Left ventricle myocardium superior (tissue), 1 donor: ENCODE measurements around the gene CSNK1D. TPM values are rescaled to one million over a fixed set of nuclear protein-coding genes. Genes with fewer than 3 reads are reported as not detected.

Experiments
- ATAC-seq: fragments of 200-7000 bp; cut with Tn5 transposase; one replicate; pipeline ENCODE4 v1.9.1; 2020; ENCODE audit warnings: mild to moderate bottlenecking, moderate library complexity
- DNase-seq: peaks from one replicate; pipeline ENCODE4 v3.0.0-alpha.2; 2020
- intact Hi-C: fragments of 100-400 bp; cut with micrococcal nuclease; formaldehyde crosslinking; loops from one replicate; pipeline ENCODE4 v1.11.0; 2022
- long read RNA-seq: library from polyadenylated mRNA; unstranded; transcript quantifications from one replicate; pipeline ENCODE4 v2.0.0, GENCODE V29; 2021
- total RNA-seq: library from RNA; stranded (reverse); fragmentation: NEBNext Ultra II Directional; extraction: Animal tissue kit (Norgen Biotek cat#: 25700); gene quantifications from one replicate; pipeline ENCODE4 v1.2.1, GENCODE V29; 2021
- donor health status: DM: no; HTN: yes; CAD: no; lungs with severe emphysema.

The CSNK1D gene
- total RNA-seq, result 64.4 TPM
- long read RNA-seq, transcript CSNK1D-202 (9 exons, 3,712 nt), result minor isoform, 7 of 48 reads
- long read RNA-seq, transcript CSNK1D-203 (10 exons, 2,047 nt), result major isoform, 10 of 48 reads
- long read RNA-seq, partial matches to known transcripts, result 4 of 48 reads
- long read RNA-seq, other reads (novel, unspliced or antisense), result 23 of 48 reads

DNA sequence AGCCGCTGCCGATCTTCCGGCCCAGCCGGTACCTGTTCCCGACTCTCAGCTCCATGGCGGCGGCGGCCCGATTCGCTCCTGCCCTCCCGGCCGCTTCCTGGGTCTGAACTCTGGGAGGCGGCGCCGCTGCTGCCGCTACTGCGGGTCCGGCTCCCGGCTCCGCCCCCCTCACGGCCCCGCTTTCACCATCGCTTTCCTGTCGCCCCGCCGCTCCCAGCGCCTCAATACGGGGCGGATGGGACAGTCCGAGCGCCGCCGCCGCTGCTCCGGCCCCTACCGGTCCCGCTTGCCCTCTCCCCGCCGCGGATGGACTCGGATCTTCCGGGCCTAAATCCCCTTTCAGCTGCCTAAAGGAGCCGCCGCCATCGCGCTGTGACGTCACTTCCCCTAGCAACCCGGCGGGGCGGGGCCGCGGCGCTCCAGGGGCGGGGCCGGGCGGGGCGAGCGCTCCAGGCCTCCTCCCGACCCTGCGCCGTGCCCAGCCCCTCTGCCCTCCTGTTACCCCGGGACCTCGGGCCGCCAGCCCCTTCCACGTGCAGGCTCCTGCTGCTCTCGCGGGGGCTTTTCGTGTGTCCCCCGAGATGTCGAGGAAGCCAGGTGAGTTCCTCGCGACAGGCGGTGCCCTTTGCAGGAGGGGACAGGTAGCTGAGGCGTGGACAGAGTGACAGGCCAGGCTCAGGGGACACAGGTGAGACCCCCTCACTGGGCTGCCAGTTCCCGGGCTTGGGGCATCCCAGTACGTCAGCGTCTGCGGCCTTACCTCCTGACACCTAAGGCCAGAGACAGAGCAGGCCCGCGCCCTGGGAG, at the start of gene CSNK1D:
Gene CSNK1D, minus strand, starts transcription at position 374 of the 807 bp plus-strand sequence. Its CDS starts 319 bp downstream, at position 55.
- ATAC-seq (peak; percentile 94), DNase-seq (peak; percentile 97)
- intact Hi-C loops, result no loop called here

DNA sequence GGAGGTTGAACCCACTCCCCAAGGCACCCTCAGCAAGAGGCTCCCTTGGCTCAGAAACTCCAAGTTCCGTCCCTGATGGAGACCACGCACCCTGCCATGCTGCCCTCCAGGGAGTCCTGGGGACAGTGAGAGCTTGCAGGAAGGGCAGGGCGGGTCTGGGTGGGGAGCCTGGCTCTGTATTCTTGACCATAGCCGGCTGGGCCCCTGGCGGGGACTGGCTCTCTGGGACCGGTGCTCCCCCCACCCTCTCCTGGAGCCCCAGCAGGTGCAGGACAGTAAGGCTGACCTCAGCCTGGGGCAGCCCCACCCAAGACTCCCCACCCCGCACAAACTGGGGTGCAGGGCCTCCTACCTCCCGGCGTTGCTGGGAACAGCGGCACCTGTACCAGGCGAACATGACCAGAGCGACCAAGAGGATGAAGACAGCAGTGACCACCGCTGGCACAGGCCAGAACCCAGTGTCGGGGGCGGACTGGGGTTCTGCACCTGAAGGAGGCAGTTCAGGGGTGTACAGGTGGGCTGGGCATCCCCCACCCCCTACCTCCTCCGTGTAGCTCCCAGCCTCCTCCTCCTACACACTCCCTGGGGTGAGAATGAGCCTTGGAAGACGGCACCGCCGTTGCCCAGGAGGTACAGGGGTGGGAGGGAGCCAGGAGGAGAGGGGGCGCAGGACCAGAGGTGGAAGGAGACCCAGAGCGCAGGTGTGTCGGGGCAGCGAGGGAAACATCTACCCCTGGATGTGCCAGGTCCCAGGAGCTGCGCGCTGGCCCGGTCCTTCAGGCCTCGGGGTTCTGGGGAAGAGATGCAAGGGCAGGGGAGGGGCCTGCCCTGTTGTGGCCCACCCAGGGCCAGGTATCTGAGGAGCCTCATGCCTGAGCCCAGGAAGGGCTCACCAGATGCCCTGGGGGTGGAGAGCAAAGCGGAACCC, 49.3 kb upstream of the CSNK1D start:
- ATAC-seq (no peak), DNase-seq (no peak)
- intact Hi-C loops, result no loop called here

DNA sequence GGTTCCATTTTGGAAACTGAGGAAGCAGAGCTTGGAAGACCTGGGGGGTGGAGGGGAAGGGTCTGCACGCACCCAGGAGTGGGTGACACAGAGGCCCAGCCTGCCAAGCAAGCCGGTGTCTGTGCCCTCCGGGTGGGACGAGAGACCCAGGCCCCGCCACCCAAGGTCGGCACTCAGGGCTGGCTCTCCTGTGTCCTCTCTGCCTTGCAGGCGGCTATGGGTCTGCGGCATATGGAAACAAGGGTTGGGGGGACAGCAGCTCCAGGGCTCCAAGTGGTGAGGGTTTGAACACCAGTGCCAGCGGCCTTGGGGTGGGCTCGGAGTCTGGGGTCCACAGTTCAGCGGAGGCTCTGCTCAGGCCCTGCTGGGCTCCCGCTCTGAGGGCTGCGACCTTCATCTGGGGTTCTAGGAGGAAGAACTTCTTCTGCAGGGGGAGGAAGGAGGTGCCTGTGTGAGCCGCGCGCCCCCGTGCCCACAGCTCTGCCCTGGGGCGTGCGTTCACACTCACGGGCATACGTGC, 48.5 kb upstream of the CSNK1D start:
- ATAC-seq (no peak), DNase-seq (no peak)
- intact Hi-C loops, result no loop called here

DNA sequence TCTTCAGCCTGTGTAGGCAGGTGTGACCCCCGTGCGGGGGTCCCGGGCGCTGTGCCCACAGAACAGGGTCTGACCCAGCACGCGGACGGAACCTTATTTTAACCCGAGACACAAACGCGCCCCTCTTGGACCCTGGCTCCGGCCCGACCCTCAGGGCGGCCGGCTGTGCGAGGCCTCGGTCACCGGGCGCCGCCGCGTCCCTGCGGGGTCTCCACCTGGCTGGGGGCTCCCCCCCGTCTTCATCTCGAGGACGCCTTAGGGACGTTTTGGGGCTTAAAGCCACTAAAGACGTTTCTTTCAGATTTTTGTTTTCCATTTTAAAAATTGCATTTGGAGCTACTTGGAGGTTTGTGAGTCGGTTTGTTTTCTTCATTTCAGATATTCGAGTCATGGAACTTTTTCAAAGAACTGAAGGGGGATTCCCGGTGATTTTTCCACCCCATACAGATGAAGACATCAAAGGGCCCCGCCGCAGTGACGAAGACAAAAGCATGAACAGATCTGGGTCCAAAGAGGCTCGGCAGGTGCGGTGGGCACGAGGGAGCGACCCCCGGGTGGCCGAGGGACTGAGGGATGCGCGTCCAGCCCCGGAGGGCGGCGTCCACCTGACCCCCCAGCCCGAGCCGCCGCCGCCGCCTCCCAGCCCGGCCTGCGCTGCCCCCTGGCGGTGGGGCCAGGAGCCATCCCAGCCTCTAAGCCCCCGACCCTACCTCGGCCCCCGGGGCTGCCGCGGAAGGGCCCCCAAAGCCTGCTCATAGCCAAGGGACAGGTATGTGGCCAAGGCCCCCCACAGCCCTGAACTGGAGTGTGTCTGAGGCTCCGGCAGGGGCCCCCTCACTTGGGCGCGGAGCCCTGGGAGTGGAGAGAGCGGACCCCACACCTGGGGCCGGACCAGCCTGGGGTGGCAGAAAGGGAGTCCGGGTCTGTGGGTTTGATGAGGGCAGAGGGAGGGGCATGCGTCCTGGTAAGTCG, 47.7 kb upstream of the CSNK1D start:
- ATAC-seq (peak; percentile 65), DNase-seq (peak; percentile 66)
- intact Hi-C loops, result no loop called here

DNA sequence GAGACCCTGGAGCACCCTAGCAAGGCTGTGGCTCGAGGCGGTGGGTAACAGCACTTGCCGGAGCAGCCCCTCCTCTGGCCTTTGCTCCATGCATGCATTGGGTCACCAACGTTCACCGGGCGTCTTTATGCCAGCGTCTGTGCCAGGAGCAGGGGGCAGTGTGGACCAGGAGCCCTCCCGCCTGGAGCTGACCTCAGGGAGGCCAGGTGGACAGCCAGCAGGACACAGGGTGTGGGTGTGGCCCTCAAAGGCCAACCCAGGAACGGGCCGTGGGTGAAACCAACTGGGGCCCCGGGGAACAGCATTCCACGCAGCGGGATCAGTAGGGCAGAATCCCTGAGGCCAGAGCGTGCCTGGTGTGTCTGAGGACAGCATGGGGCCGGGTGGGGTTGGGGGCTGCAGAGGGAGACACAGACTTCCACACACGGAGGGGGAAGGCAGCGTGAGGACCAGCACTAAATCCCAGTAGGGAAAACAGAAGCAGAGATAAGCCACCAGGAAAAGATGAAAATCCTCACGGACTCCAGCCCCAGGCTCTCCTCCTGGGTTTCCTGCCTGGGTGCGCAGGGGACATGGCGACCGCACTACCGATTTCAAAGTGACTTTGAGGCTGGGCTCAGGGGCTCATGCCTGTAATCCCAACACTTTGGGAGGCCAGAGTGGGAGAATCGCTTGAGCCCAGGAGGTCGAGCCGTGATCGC, 46.8 kb upstream of the CSNK1D start:
- ATAC-seq (no peak), DNase-seq (no peak)
- intact Hi-C loops, result no loop called here

DNA sequence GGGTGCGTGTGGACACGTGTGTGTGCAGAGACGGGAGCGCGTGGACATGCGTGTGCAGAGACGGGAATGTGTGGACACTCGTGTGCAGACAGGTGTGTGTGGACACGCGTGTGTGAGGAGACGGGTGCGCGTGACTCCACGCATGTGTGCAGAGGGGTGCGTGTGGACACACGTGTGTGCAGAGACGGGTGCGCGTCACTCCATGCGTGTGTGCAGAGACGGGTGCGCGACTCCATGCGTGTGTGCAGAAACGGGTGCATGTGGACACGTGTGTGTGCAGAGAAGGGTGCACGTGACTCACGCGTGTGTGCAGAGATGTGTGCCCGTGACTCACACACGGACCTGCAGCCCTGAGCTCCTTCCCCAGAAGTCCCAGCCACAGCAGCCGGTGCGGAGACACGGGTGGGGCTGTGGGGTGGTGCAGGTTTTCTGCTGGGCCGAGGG, 46.1 kb upstream of the CSNK1D start:
- intact Hi-C loops, result no loop called here
- ATAC-seq, result no peak
- no peak for DNase-seq

DNA sequence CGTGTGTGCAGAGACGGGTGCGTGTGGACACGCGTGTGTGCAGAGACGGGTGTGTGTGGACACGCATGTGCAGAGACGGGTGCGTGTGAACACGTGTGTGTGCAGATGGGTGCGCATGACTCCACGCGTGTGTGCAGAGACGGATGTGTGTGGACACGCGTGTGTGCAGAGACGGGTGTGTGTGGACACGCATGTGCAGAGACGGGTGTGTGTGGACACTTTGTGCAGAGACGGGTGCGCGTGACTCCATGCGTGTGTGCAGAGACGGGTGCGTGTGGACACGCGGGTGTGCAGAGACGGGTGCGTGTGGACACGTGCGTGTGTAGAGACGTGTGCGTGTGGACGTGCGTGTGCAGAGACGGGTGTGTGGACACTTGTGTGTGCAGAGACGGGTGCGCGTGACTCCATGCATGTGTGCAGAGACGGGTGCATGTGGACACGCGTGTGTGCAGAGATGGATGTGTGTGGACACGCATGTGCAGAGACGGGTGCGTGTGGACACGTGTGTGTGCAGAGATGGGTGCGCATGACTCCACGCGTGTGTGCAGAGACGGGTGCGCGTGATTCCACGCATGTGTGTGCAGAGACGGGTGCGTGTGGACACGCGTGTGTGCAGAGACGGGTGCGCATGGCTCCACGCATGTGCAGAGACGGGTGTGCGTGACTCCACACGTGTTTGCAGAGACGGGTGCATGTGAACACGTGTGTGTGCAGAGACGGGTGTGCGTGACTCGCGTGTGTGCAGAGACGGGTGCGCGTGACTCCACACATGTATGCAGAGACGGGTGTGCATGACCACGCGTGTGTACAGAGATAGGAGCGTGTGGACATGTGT, 45.5 kb upstream of the CSNK1D start:
- intact Hi-C loops, result no loop called here
- ATAC-seq (no peak), DNase-seq (no peak)

DNA sequence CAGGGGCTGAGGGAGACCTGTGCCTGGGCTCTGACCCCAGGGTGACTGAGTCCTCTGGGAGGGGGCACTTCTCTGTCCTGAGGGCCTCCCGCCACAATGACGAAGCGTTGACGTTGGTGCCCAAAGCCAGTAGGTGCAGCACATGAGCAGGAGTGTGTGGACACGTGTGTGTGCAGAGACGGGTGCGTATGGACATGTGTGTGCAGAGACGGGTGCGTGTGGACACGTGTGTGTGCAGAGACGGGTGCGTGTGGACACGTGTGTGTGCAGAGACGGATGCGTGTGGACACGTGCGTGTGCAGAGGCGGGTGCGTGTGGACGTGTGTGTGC, 44.6 kb upstream of the CSNK1D start:
- intact Hi-C loops, result no loop called here
- no peak for DNase-seq
- ATAC-seq, result no peak

DNA sequence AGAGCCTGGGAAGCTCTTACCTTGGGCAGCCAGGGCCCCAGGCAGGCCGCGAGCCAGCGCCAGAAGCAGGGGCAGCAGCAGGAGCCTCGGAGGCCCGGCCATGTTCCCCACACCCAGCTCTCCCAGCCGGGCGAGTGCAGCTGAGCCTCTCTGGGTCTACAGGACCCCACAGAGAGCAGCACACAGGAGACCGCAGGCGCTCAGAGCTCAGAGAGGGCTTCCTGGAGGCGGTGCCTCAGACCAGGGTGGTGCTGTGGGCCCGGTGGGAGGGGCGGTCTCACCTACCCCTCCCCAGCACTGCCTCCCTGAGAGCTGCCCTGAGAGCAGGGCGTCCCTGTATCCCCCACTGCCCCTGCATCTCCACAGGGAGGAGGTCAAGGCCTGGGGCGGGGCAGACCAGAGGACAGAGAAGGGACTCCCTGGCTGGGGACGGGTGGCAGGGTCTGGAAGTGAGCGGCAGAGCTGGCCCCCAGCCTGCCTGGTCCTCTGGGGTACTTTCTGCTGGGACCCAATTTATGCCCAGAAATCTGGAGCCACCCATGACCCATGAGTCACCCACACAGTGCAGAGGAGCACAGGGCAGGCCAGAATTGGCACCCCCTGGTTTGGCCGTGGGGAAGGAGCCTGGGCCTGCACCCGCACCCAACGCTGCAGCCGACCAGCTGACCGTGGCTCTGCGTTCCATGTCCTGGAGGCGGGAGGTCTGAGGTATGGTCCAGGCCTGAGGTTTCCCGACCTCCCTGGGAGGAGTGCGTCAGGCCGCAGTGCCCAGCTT, 44.1 kb upstream of the CSNK1D start, which contains the start of gene CD7:
Gene CD7, minus strand, starts transcription at position 215 of the 775 bp plus-strand sequence. Its CDS starts 113 bp downstream, at position 102.
- DNase-seq (no peak), ATAC-seq (no peak)
- intact Hi-C loops, result no loop called here

DNA sequence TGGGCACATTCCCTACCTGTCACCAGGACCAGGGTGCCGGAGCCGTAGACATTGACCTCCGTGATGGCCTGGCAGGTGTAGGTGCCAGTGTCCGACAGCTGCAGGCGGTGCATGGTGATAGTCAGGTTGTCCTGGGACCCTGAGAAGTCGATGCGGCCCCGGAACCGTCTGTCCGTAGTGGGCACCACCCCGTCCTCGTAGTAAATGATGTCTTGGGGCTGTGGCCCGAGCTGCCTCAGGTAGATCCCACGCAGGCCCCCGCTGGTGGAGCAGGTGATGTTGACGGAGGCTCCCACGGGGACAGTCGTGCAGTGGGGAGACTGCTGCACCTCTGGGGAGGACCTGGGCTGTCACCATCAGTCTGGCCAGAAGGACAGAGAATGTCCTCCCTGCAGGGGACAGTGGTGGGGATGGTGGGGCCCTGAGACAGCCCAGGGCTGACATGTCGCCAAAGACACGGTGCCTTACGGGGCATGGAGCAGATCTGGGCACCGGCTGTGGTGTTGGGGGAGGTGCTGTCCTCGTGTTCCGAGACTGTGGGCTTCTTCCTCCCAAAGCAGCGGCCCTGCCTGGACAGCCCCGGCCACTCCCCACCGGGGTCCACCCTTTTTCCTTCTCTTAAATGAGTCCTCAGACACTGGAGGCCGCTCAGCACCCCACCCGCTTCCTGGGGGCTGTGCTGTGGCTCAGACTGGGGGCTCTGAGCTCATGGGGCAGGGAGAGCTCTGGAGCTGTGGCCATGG, 43.3 kb upstream of the CSNK1D start:
- ATAC-seq (no peak), DNase-seq (no peak)
- intact Hi-C loops, result no loop called here

DNA sequence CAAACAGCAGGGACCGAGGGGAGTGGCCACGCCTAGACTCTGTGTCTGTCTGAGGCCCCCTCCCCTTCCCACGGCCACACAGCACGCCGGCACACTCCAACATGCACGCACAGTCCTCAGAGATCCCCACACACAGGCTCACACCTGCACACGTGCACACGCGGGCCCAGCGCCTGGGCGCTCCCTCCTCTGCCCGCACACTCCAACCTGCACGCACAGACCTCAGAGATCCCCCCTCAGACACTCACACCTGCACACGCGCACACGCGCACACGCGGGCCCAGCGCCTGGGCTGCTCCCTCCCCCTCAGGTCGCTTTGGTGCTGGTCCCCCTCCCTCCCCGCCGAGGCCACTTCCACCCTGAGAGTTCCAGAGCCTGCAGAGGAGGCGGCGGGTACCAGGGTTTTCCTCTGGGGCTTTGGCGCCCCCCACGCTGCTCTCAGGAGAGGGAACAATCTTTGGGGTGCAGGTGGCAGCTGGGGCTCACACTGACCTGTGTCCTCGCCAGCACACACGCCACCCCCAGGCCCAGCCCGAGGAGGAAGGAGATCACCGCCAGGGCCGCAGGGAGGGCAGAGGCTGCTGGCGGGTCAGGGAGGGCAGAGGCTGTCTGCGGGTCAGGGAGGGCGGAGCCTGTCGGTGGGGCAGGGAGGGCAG, 42.3 kb upstream of the CSNK1D start:
- no peak for DNase-seq
- intact Hi-C loops, result no loop called here
- ATAC-seq, result peak; percentile 34

DNA sequence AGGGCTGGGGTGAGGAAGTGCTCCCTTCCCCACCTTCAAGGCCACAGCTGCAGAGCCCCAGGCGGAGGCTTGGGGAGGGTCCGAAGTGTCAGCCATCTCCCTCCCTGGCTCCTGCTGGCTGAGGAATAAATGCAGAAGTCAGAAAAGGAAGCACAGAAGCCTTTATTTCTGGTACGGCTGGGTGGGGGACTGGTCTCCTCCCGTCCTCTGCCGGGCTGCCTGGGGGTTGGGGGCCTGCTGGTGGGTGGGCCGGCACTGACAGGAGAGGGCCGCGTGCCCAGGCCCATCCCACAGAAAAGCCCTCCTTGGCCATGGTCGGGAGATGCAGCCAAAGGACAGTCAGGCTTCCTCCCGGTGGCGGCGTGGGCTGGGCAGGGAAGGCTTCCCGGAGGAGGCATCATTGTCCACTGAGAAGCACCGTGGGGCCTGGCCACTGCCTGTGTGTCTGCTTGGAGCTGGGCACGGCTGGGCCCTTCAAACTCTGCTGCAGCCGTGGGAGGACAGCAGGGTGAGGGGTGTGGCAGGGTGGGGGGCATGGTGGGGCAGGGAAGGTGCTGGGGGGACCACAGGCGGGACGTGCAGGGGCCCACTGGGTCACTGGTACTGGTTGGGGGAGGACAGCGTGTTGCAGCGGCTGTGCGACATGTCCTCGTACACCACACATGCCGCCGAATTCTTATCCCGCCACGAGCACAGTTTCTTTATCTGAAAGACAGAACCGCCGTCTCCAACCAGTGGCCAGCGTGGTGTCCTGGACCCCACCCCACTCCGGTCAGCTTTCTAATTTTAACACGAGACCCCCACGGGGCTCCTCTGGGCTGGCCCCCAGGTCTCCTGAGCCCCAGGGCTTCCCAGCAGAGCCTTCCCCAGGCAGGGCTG, 41.5 kb upstream of the CSNK1D start:
- no peak for ATAC-seq
- no peak for DNase-seq
- intact Hi-C loops, result no loop called here

DNA sequence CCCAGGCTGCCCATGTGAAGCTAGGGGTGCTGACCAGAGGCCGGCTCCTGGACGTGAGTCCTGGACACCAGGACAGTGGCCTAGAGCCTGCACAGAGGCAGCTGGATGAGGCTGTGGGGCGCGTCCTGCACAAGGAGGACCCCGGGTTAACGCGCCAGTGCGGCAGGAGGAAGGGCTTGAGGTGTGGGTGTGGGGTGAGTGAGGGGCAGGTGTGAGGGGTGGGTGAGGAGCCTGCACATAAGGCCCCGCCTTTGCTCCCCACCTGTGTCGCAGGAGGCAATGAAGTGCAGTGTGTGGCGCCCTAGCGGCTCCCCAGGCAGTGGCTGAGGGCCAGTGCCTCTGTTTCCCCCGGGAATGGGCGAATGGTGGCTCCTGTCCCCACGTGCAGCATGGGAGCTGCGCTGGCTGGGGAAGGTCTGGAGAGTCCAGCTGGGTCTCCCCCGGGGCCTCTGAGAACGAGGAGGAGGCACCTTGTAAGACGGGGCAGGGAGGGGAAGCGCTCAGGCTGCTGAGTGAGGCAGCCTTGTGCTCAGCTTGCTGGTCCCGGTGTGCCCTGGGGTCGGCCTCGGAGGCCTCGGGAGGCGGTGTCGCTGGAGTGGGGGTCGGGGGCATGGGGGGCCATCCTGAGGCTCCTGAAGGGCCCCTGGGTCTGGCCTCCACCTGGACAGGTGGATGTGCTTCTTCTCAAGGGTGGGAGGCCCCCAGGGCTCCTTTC, 40.7 kb upstream of the CSNK1D start:
- DNase-seq (no peak), ATAC-seq (no peak)
- intact Hi-C loops, result no loop called here
